Measurements from ENCODE around the gene OXLD1.

OXLD1 gene

DNA sequence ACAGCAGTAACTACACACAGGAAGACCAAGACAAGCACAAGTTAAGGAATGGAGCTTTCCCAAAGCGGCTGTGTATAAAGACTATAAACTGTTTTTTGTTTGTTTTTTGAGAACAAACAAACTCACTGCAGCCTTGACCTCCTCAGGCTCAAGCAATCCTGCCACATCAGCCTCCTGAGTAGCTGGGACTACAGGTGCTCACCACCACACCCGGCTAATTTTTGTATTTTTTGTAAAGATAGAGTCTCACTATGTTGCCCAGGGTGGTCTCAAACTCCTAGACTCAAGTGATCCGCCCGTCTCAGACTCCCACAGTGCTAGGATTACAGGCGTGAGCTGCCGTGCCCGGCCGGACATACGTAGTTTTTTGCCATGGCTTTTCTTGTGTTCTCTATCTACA lies 6.0 kb downstream of the OXLD1 start:
- TF ChIP-seq, protein P1, sequence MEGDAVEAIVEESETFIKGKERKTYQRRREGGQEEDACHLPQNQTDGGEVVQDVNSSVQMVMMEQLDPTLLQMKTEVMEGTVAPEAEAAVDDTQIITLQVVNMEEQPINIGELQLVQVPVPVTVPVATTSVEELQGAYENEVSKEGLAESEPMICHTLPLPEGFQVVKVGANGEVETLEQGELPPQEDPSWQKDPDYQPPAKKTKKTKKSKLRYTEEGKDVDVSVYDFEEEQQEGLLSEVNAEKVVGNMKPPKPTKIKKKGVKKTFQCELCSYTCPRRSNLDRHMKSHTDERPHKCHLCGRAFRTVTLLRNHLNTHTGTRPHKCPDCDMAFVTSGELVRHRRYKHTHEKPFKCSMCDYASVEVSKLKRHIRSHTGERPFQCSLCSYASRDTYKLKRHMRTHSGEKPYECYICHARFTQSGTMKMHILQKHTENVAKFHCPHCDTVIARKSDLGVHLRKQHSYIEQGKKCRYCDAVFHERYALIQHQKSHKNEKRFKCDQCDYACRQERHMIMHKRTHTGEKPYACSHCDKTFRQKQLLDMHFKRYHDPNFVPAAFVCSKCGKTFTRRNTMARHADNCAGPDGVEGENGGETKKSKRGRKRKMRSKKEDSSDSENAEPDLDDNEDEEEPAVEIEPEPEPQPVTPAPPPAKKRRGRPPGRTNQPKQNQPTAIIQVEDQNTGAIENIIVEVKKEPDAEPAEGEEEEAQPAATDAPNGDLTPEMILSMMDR (IDR thresholded peaks at IDR 0.05; ENCODE audit: insufficient read depth, low read depth, low read length, missing control alignments) = no peak
- no peak overlapping the region for H3K4me3 ChIP-seq (ENCODE audit: low read length)
- no peak for DNase-seq (ENCODE audit: low read depth)

DNA sequence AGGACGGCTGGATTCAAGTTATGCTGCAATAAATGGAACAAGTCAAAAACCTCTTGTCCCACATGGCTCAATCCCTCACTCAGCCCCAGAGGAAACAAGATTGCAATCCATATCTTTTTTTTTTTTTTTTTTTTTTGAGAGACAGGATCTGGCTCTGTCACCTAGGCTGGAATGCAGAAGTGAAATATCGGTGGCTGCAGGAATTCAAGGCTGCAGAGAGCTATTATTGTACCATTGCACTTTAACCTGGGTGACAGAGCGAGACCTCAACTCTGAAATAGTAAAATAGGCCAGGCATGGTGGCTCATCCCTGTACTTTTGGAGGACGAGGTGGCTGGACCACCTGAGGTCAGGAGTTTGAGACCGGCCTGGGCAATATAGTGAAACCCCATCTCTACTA lies 7.4 kb downstream of the OXLD1 start:
- no peak overlapping the region for H3K4me3 ChIP-seq (ENCODE audit: low read length)
- TF ChIP-seq, protein P1 (IDR thresholded peaks at IDR 0.05; ENCODE audit: insufficient read depth, low read depth, low read length, missing control alignments) = no peak
- no peak for DNase-seq (ENCODE audit: low read depth)

DNA sequence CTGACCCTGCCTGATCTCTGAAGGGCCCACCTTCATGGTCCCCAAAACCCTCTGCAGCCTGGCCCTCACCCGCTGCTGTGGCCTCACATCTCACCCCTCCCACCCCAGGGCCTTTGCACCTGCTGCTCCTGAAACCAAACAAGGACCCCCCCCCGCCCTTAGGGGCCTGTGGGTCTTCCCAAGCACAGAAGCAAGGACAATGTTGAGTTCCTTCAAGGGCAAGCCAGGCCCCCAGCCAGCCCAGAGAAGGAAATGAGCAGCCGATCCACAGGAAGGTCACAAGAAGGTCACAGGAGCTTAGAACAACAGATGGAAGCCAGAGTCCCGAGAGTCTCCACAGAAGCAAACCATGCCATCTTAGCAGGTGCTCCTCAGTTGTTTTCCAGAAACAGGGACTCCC lies 9.6 kb downstream of the OXLD1 start:
- H3K4me3 ChIP-seq (ENCODE audit: low read length) = no peak overlapping the region
- DNase-seq (ENCODE audit: low read depth) = no peak
- TF ChIP-seq, protein P1 (IDR thresholded peaks at IDR 0.05; ENCODE audit: insufficient read depth, low read depth, low read length, missing control alignments) = no peak

DNA sequence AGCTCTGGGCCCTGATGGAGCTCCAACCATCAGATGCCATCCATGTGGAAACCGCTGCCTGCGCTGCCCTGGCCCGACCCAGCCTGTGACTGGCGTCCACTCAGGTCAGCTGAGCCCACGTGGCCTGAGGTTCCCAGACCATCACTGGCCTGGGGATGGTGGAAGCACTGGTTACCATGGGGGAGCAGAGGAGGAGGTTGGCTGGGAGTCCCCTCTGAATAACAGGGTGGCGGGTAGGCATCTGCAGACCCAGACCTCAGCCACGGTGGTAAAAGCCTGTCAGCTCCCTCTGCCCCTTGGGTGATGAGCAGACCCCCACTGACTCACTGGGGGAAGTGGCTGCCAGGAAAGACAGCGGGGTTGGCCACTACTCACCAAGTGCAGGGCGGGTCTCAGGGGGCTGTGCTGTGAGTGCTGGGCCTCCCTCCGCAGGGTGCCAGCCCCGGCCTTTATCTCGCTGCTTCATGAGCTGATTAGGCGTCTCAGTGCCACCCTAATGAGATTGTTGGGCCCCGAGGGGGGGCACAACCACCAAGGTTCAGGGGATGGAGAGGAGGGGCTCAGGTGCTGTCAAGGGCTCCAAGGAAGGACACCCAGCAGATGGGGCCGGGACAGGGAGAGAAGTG lies 10.2 kb downstream of the OXLD1 start, which contains the start of gene PDE6G:
TSS of gene PDE6G (minus strand) at position 425 of the 626 bp plus-strand sequence. CDS start 3,237 bp downstream, outside the sequence.
- DNase-seq (ENCODE audit: low read depth) = no peak
- H3K4me3 ChIP-seq (ENCODE audit: low read length) = no peak within 1 kb of the TSS
- TF ChIP-seq, protein P1 (IDR thresholded peaks at IDR 0.05; ENCODE audit: insufficient read depth, low read depth, low read length, missing control alignments) = no peak

DNA sequence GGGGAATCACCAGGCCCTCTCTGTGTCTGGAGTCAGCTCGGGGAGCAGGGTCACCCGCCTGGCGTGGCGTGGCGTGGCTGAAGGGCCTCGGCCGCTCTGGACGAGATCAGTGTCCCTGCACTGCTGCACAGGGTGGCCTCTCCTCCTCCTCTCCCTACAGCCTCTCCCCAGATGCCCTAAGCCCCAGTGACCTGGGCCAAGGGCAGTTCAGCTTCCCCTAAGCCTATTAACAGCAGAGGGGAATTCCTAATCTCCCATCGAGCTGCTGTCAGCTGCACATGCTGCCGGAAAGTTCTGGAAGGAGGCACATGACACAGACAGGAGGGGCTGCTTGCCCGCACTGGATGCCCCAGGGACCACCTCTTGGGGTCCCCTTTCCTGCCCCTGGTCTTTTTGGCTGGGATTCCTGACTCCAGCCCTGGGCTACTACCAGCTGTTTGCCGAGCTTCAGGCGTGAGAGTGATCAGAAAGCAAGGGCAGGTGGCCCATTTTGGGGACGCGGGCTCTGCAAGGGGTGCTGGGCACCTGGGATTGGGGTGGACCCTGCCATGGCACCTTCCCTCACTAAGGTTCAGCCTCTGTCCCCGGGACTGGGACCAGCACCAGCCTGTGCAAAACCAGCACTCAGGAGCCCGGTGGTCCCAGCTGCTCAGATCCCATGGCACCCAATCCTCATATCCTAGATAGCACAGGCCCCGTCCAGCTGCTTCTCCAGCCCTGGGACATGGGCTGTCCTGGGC lies 10.9 kb downstream of the OXLD1 start:
- no peak for DNase-seq (ENCODE audit: low read depth)
- no peak overlapping the region for H3K4me3 ChIP-seq (ENCODE audit: low read length)
- TF ChIP-seq, protein P1 (IDR thresholded peaks at IDR 0.05; ENCODE audit: insufficient read depth, low read depth, low read length, missing control alignments) = no peak

DNA sequence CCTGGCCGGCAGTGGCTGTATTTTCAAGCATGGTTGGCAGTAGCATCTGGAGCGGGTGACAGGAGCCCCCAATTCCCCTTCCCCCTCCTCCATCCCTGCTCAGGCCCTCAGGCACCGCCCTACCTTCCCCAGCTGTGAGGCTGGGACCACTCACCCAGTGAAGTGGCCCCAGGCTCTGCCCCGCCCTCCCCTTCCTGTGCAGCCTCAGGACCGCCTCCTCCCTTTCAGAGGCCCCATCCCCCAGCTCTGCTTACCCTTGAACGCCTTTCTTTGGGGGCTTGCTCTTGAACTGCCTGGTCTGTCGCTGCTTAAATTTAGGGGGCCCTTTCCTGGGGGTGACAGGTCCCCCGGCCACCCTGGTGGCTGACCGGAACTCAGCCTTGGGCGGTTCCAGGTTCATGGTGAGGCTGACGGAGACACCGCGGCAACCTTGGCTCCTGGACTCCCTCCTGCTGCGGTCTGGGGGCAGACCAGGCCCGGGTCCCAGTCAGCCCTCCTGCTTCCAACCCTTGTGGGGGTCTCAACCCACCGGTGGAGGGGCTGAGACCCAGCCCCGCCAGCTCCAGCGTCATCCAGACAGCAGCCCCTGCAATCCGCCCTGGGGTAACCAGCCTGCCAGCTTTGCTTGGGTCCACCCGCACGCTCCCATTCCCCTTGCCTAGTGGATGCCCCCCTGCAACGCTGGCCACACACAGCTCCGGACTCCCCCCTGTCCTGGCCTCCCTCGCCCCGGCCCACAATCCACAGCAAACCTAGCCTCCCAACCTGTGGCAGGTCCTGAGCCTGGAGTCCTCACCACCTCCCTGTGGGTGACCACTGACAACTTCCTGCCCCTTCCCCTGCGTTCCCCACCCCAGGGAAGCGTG lies 13.3 kb downstream of the OXLD1 start:
- no peak for DNase-seq (ENCODE audit: low read depth)
- no peak overlapping the region for H3K4me3 ChIP-seq (ENCODE audit: low read length)
- TF ChIP-seq, protein P1 (IDR thresholded peaks at IDR 0.05; ENCODE audit: insufficient read depth, low read depth, low read length, missing control alignments) = no peak
